Stimulated activated CD8-positive, alpha-beta memory T cell treated with anti-CD3 and anti-CD28 coated beads, Interleukin-4, amount 100 ng/mL, for 48 hours (primary cell): Measurements from ENCODE around the gene ZNF326.
A peak's percentile ranks its signal among the peaks of the same experiment; 100 is the strongest.
"Not testable (repeated sequence)": the region's sequence is repeated elsewhere in the genome, so short reads cannot be mapped to it uniquely, and the experiment has no call there.

Experiments
- DNase-seq: peaks from one replicate; pipeline ENCODE4 v3.0.0-alpha.2; 2020

The ZNF326 gene

DNA sequence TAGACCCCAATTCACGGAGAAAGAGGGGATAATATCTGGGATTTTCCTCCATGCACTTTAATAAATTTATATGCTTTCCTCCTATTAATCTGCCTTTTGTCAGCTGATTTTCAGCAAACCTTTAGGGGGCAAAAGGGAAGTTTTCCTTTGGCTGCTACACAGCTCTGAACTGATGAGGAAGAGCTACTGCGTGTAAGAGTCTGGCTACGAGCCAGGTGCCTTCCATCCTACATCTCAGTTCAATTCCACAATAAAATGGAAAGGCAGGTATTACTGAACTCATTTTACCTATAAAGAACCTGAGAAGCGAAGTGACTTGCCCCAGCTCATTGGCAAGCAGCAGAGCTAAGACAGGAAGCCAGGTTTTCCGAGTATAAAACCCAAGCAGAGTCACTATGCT is 28.3 kb upstream of the ZNF326 start:
- DNase-seq = no peak

DNA sequence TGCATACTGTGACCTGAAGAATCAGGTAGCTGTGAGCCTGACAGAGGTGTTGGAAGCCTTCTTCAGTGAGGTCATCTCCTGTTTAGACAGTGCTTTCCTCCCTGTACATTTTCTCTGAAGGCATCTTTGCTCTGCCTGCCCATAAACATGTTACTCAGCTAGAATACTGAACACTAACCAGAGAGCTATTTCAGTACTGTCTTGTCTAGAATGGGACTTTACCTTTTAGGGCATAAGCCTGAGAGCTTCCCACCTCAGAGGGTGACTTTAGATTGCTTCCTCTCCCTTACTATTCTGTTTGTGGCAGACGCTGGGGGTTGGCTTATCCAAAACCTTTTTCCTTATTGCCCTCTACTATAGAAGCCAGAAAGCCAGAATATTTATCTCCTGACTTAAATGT is 23.3 kb upstream of the ZNF326 start:
- DNase-seq = no peak

DNA sequence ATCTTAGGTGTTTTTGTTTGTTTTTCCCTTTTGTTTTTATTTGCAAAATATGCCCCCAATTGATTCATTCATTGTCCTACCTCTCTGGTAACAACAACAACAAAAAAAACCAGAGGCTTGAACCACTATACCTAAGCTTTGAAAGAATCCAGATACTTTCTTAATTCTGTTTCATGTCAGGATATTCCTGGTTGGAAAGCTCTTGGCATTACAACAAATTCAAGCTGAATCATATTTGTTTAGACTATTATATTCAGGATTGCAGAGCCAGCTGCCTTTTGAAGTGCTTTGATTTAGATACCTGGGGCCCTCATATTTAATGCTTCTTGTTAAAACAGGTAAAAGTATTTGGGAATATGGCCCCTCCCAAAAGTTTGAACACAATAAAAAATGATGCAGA is 22.9 kb upstream of the ZNF326 start:
- DNase-seq = no peak

DNA sequence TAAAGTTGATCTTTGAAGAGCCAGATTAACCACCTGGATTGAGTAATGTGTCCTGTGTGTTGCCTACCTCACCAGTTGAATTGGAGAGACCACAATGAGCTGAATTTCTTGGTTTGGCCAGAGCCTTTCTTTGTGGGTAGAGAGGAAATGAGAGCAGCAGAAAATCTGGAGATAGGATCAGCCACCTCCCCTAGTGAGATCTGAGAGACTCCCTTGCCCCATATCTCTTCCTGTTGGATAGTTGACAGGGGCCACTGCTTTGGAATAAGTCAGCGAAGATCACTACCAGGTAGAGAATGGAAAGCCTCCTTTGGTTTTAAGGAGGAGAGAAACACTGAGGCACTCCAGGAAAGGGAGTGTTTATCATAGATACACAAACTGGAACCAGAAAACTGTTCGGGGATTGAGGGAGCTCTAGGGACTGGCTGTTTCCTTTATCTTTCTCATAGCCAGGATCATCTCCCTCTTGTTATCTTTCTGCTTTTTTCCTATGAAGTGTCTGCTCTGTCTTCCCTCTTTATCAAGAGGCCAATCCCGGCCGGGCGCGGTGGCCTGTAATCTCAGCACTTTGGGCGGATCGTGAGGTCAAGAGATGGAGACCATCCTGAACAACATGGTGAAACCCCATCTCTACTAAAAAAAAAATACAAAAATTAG is 21.3 kb upstream of the ZNF326 start:
- no peak for DNase-seq

DNA sequence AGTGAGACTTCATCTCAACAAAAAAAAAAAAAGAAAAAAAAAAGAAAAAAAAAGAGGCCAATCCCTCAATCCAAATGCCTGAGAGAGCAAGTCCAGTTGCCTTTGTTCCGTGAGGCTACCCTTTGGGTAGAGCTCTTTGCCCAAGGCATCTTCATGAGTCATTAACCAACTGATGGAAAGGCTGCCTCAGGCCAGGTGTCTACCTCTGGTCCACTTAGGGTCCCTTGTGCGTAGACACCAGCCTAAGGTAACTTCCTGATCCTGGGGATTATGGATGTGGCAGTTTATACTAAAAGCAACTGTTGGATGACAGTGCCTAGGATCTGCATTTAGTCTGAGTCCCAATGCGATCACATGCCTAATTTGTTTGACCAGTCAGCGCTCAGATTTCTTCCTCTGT is 20.7 kb upstream of the ZNF326 start:
- no peak for DNase-seq

DNA sequence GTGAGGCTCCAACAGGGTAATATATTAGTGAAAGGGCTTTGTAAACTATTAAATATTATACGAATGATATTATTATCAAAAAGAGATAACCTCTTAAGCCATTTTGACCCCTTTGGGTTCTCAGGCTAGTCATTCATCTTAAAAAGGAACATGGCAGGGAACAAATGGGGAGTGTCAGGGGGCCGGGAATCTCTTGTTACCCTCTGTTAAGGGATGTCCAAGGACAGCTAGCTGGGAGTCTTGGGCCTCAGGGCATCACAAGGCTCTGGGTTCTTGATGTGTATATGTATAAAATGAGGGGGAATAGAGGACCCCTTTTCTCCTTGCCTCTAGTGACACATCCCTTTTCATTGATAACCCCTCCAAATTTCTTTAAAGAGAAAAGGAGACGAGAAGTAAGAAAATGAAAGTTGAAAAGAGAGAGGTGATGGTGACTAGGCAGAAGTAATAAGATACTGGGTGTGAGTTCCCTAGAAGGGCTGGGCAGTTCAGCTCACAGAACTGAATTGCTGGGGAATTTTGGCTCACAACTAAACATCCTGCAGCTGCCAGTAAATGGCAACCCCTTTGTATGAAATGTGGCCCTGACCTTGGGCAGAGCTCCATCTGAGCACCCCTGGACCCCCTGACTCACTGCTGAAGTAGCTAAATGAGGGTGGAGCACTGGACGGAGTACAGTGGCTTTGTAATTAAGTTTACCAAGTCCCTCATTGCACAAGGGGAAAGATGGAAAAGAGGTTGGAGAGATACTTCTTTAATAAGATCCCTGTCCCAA is 20.0 kb upstream of the ZNF326 start:
- DNase-seq = no peak

DNA sequence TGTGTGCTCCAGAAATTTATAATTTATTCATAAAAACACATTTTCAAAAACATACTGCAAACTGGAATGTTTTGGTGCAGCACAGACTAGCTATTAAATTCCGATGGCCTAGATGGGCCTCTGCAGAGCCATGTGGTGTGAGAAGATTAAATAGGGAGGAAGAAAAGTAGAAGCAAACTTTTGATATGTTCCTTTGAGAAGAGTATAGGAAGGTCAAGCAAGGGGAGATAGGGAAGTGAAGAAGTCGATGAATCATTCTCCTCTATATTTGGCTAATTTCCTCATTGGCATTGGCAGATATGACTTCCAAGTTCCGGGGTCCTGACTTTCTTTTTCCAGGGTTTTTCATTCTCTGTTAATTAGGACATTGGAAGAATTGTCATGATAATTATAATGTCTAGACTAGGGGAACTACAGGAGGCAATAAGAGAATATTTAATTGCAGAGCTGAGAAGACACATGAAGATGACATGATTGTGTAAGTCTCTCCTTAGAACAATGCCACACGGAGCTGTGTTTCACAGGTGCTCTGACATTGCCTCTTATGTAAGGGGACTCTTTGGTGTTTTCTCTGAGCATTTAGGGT is 19.3 kb upstream of the ZNF326 start:
- no peak for DNase-seq

DNA sequence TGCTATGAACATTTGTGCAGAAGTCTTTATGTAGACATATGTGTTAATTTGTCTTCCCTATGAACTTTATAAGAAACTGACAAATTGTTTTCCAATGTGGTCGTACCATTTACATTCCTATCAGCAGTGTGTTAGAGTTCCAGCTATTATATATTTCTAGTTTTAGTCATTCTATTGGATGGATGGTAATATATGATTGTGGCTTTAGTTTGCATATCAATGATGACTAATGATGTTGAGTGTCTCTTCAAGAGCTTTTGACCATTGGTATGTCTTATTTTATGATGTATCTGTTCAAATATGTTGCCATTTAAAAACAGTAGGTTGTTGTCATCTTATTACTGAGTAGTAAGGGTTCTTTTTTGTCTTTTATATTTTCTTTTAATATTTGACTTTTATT is 16.2 kb upstream of the ZNF326 start:
- DNase-seq = no peak

DNA sequence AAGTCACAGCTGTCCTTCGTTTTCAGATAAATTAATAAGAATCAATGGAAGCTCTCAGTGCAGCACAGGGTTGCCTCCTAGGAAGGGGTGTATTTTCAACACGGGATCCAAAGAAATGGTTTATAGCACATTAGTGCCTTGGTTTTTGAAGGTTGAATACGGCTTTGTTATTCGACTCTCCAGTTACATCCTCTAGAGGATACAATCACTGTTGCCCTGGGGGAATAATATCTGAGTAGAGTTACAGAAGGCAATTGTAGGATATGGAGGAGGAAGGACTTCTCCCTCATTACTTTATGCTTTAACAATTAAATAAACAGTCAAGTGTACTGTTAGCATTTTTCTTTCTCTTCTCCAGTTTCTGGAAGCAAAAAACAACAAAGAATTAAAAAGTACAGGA is 14.3 kb upstream of the ZNF326 start:
- DNase-seq = no peak

DNA sequence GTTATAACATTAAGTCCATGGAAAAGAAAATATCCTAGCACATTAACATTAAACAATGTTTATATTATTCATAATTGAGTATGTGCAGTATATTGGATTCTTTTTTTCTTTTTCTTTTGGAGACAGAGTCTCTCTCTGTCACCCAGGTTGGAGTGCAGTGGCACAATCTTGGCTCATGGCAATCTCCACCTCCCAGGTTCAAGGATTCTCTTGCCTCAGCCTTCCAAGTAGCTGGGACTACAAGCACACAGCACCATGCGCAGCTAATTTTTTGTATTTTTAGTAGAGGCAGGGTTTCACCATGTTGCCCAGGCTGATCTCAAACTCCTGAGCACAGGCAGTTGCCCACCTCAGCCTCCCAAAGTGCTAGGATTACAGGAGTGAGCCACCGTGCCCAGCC is 12.1 kb upstream of the ZNF326 start:
- not testable (repeated sequence) for DNase-seq

DNA sequence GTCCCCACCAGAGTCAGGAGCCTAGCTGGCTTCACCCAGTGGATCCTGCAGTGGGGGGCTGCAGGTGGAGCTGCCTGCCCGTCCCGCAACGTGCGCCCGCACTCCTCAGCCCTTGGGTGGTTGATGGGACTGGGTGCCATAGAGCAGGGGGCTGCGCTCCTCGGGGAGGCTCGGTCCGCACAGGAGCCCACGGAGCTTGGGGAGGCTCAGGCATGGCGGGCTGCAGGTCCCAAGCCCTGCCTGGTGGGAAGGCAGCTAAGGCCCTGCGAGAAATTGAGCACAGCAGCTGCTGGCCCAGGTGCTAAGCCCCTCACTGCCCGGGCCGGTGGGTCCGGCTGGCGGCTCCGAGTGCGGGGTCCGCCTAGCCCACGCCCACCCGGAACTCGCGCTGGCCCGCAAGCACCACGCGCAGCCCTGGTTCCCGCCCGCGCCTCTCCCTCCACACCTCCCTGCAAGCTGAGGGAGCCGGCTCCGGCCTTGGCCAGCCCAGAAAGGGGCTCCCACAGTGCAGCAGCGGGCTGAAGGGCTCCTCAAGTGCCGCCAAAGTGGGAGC is 10.3 kb upstream of the ZNF326 start:
- not testable (repeated sequence) for DNase-seq

DNA sequence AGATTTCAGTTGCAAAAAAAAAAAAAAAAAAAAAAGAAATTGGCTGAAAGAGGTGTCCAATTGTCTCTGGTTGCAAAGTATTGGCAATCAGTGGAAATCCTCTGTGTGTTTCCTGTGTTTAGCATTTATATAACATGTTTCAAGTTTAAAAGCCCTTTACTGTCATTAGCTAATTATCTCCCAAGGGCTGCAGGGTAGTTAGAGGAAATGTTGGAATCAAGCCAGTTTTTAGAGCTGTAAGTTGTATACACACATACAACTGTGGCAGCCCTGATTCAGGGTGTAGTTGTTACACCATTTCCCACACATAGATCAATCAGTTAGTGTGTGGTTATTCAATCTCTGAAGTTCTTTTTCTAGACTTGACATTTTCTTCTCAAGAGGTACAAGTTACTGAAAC is 8.9 kb upstream of the ZNF326 start:
- no peak for DNase-seq

DNA sequence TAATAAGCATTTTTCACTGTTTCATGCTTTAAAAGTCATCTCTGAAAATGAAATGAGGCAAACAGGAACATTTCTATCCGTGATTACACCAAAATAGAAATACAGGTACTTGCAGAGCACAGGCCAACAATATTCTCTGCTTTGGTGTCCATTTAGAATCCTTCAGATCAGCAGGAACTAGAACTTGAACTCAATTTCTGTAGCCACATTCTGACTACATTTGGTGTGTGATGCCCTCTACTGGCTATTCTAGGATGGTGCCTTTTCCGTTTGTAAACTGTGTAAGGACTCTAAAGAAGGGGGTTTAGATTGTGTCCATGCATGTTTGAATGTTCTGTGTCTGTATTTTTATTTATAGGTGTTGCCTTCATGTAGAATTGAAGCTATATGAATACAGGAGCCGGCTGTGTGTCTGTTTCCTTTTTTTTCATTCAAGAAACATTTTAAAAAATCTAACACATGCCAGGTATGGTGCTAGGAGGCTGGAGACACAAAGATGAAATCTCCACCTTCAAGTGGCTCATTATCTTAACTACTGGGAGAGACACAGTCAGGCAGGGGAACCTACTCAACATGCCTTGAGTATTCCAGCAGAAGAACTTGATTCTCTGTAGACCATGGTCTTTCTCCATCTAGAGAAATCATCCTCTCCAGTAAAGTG is 7.6 kb upstream of the ZNF326 start:
- peak; percentile 40 for DNase-seq

DNA sequence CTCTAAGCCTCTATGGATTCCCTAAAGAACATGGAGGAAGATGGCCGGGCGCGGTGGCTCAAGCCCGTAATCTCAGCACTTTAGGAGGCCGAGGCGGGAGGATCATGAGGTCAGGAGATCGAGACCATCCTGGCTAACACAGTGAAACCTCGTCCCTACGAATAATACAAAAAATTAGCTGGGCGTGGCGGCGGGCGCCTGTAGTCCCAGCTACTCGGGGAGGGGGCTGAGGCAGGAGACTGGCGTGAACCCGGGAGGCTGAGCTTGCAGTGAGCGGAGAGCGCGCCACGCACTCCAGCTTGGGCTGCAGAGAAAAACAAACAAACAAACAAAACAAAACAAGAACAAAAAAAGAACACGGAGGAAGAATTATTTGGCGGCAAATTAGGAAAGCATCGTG is 5.8 kb upstream of the ZNF326 start:
- no peak for DNase-seq

DNA sequence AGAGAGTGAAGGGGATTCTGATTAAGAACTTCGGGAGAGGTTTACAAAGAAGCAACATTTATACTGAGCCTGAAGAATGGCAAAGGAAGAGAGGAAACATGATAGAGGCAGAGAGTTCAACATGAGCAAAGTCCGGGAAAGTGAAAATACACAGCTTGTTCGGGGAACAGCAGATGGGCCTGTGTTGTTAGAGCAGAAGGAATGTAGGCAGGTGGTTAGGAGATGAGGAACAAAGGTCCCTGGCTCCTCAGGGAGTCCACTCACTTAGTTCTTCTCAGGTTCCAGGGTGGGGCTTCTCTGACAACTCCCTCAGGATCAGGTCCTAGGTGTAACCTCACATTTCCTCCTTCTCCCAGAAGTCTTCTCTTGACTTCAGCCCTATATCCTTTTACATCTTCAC is 5.1 kb upstream of the ZNF326 start:
- DNase-seq = no peak

DNA sequence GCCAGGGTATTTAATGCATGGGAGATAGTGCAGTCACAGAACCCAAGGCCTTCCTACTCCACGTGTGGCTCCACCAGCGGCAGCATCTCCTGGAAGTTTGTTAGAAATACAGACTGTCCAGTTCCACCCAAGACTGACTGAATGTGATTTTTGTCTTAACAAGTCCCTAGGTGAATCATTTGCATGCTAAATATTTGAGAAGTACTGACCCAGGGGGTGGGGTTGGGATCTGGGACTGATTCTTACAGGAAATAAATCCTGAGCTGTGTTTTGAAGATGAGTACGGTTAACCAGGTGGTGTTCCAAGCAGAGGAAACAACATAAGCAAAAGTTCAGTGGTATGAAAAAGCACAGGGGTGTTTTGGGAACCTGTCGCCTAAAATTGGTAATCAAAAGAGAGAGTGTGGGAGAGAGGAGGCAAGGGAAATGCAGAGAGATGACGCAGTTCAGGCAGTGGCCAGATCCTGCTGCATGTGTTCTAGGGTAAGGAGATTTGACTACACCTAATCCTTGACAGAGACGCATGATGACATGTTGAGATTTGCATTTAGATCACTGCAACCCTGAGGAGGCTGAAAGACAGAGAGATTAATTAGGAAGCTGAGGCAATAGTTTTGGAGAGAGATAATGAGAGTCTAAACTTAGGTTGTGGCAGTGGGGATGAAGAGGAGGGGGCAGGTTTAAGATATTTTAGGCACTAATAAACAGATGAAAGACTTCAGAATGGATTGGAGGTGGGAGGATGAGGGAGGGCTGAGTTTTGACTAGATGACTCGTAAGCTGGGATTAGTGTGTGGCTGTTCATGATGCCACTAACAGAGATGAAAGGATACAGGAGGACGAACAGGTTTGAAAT is 3.7 kb upstream of the ZNF326 start:
- no peak for DNase-seq

DNA sequence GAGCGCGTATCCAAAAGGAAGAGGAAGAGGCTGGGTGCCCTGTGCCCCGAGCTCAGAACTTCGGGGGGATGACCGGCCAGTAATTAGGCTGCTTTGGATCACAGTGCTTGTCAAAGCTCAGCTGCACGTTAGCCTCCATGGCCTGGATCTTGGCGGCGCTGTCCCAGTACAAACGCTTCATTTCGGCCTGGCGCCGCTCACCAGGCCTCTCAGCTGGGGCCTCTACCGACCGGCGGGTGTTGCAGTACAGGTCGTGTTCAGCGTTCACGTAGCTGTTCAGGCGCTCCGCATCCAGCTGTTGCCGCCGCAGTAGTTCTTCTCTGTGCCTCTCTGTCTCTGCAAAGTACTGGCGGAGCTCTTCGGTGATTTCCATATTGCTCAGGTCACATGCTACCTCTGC is 1.4 kb upstream of the ZNF326 start:
- no peak for DNase-seq

DNA sequence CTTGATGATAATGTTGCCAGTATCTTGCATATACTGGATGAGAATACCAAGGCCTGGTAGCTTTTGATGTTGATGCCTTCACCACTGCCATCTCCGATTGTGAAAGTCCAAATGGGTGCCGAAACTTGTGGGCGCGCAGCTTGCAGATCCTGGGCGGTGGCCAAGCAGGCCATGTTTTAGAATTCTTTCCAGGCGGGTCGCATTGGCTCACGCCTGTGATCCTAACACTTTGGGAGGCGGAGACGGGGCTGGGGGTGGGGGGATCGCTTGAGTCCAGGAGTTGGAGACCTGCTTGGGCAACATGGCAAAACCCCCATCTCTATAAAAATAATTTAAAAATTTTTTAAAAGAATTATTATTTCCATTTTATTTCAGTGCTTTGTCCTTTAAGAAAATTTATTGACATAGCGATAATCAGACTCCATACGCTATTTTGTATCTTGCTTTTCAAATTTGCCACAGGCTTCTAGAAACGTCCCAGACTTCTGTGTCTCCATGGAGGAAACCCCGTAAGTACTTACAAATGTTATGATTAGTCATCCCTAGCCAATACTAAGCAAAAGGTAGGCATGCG is 592 bp upstream of the ZNF326 start:
- DNase-seq = no peak

DNA sequence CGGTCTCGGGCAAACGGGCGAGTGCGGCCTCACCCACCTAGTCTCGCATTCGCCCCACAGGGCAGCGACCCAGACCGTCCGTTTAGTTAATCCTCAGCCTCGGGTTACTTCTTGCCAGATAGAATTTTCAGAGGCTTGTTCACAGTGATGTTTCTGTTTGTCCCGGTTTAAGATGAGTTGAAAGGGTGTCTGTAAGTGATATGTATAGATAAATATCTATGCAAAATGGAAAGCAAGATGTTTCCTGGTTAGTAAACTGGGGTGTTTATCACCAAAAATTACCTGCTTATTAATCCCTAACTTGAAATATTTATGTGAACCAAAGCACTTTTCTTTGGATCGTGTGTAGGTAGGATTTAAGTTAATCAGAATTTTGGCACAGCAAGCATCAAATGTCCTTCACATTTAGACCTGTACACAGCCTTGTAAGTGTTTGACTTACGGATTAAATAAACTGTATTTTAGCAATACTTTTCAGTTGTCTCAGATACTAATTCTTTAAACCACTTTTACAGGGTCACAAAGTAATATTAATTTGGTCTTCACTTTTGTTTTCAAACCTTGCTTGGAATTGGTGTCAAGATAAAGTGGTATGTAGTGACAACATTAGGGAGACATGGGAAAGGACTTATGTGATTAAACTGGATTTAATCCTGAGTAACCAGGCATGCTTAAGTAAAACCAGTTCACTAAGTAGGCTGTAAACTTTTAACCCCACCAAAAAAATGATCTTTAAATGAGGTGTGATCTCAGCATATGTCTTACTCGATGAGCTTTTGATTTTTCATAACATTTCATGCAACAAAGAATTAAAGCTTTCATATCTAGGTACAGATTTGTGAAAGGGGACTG is 914 bp downstream of the ZNF326 start:
- DNase-seq = no peak

DNA sequence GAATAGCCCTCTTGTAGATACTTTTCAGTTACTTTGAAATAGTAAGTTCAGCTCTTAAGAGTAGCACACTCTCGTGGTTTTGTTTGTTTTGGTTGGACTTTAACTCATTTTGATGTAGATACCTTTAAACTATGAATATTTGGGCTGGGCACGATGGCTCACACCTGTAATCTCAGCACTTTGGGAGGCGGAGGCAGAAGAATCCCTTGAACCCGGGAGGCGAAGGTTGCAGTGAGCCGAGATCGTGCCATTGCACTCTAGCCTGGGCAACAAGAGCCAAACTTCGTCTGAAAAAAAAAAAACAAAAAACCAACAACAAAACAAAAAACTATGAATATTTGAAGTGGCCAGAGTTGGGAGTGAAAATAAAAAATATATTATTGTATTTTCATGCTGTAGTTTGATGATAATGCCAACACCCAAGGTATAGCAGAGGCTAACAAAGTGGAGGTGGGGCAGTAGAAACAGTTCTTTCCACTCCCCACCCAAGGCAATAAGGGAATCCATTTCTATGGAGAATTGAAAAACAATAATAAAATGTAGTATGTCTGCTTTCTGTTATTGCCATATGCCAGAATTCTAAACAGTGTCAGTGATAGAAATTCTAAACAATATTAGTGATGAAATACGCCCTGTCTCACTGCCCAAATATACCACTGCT is 1.7 kb downstream of the ZNF326 start:
- no peak for DNase-seq

DNA sequence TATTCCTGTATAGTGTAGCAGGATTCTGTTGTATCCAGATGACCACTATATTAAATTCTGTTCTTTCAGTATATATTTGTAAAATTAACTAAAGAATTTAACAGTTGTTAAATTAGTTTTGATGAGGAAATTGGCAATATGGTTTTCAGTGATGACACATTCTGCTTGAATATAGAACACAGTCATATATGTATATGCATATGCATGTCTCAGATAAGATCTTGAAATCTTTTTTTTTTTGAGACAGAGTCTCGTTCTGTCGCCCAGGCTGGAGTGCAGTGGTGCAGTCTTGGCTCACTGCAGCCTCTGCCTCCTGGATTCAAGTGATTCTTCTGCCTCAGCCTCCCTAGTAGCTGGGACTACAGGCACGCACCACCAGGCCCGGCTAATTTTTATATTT is 2.2 kb downstream of the ZNF326 start:
- DNase-seq = not testable (repeated sequence)
